ENCODE results near the gene DACH1. TPM values are rescaled to one million over a fixed set of nuclear protein-coding genes. Genes with fewer than 3 reads are reported as not detected.
A peak's percentile ranks its signal among the peaks of the same experiment; 100 is the strongest.

The DACH1 gene
- total RNA-seq, 1 experiment from 2014 or later = 0.31 TPM

- POLR2A ChIA-PET = no interaction called here
- peak overlapping the region; percentile 5; the same call in 1 of the 2 replicates for H3K27ac Mint-ChIP-seq
- TF ChIP-seq MAX (CRISPR knock-in tag; IDR thresholded peaks at IDR 0.05) = no peak
- no peak for TF ChIP-seq MXD4 (CRISPR knock-in tag; IDR thresholded peaks at IDR 0.05; ENCODE audit: borderline replicate concordance)
- TF ChIP-seq IRF2 (CRISPR knock-in tag; IDR thresholded peaks at IDR 0.05; ENCODE audit: borderline replicate concordance, low read depth) = no peak
- no peak for TF ChIP-seq CREB1 (CRISPR knock-in tag; IDR thresholded peaks at IDR 0.05)
- TF ChIP-seq, protein P1, sequence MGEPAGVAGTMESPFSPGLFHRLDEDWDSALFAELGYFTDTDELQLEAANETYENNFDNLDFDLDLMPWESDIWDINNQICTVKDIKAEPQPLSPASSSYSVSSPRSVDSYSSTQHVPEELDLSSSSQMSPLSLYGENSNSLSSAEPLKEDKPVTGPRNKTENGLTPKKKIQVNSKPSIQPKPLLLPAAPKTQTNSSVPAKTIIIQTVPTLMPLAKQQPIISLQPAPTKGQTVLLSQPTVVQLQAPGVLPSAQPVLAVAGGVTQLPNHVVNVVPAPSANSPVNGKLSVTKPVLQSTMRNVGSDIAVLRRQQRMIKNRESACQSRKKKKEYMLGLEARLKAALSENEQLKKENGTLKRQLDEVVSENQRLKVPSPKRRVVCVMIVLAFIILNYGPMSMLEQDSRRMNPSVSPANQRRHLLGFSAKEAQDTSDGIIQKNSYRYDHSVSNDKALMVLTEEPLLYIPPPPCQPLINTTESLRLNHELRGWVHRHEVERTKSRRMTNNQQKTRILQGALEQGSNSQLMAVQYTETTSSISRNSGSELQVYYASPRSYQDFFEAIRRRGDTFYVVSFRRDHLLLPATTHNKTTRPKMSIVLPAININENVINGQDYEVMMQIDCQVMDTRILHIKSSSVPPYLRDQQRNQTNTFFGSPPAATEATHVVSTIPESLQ (CRISPR knock-in tag; IDR thresholded peaks at IDR 0.05) = no peak
- no peak for TF ChIP-seq E2F1 (CRISPR knock-in tag; IDR thresholded peaks at IDR 0.05)
- TF ChIP-seq ZNF138 (CRISPR knock-in tag; conservative IDR thresholded peaks at IDR 0.05) = no peak
- no peak for TF ChIP-seq NFE2L1 (CRISPR knock-in tag; IDR thresholded peaks at IDR 0.05)
- H3K27me3 Mint-ChIP-seq (ENCODE audit: low read depth) = no peaks in the 10 kb centered on the region
- H3K36me3 Mint-ChIP-seq = no peaks in the 10 kb centered on the region
- H3K9me3 Mint-ChIP-seq = no peaks in the 10 kb centered on the region
- H3K4me3 Mint-ChIP-seq = no peak overlapping the region
- DNase-seq (ENCODE audit: low spot score) (no peak), ATAC-seq (no peak)
- CTCF ChIA-PET = no interaction called here
- peaks cover 28% of the 10 kb centered on the region for H3K4me1 Mint-ChIP-seq
Measured at GRCh38 chr13:71787414-71787813, 79.6 kb downstream of the DACH1 start.

DNA sequence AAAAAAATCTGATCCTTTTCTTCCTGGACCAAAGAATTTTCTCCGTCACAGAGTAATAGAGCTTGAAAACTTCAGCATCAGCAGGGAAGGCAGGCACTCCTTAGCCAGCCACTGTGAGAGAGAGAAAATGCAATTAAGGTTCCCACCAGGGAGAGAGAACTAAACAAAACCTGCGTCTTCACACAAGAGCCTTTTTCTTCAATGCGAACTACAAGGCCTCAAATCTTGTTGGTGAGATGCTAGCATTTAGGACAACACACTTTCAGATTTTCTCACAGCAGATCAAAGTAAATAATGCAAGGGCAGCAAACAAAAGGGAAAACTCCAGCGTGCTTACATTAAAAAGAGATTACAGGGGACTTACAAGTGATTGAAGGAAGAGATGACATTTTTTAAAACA, 80.1 kb downstream of the DACH1 start:
- H3K9me3 Mint-ChIP-seq = no peaks in the 10 kb centered on the region
- H3K27me3 Mint-ChIP-seq (ENCODE audit: low read depth) = no peaks in the 10 kb centered on the region
- H3K4me1 Mint-ChIP-seq = peaks cover 28% of the 10 kb centered on the region
- H3K36me3 Mint-ChIP-seq = no peaks in the 10 kb centered on the region
- no peak for DNase-seq (ENCODE audit: low spot score)
- ChIA-PET CTCF (no interaction called here), POLR2A (no interaction called here)
- H3K27ac Mint-ChIP-seq = peak overlapping the region; percentile 54
- ATAC-seq = peak; percentile 70
- TF ChIP-seq, protein P2, sequence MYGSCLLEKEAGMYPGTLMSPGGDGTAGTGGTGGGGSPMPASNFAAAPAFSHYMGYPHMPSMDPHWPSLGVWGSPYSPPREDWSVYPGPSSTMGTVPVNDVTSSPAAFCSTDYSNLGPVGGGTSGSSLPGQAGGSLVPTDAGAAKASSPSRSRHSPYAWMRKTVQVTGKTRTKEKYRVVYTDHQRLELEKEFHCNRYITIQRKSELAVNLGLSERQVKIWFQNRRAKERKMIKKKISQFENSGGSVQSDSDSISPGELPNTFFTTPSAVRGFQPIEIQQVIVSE (CRISPR knock-in tag; IDR thresholded peaks at IDR 0.05; ENCODE audit: borderline replicate concordance) = no peak
- TF ChIP-seq GRHL2 (CRISPR knock-in tag; IDR thresholded peaks at IDR 0.05; ENCODE audit: insufficient replicate concordance, severe bottlenecking) = no peak
- TF ChIP-seq ZNF532 (CRISPR knock-in tag; IDR thresholded peaks at IDR 0.05; ENCODE audit: borderline replicate concordance) = no peak
- no peak for TF ChIP-seq MXD4 (CRISPR knock-in tag; IDR thresholded peaks at IDR 0.05; ENCODE audit: borderline replicate concordance)
- TF ChIP-seq ATF2 (CRISPR knock-in tag; IDR thresholded peaks at IDR 0.05; ENCODE audit: borderline replicate concordance, low read depth) = no peak
- no peak overlapping the region for H3K4me3 Mint-ChIP-seq
